ENCODE measurements around the gene TCTN1. TPM values are rescaled to one million over a fixed set of nuclear protein-coding genes. Genes with fewer than 3 reads are reported as not detected.

TCTN1 gene
- total RNA-seq: 18.1 and 23.6 TPM in 2 replicates

GRCh38 chr12:110613771-110614684 is at the start of gene TCTN1:
Gene TCTN1 (plus strand): TSS chr12:110614129. CDS start chr12:110614183, 54 bp downstream.

GRCh38 chr12:110583137-110584059 is 30.5 kb upstream of the TCTN1 start, which contains the start of gene PPTC7:
Gene PPTC7 (minus strand): TSS chr12:110583318. CDS start chr12:110583031, 287 bp downstream.

GRCh38 chr12:110688446-110689280 is 74.7 kb downstream of the TCTN1 start, which contains the start of gene HVCN1:
Gene HVCN1 (minus strand): TSS chr12:110689115. CDS start chr12:110683245, 5,870 bp downstream.

Other genes starting within 250 kb of the TCTN1 start
- gene ANAPC7, start 210.4 kb upstream of the TCTN1 start, total RNA-seq: 34.5 and 52.0 TPM in 2 replicates
- gene ARPC3, start 163.8 kb upstream of the TCTN1 start, total RNA-seq: 88.1 and 183 TPM in 2 replicates
- gene GPN3, start 145.9 kb upstream of the TCTN1 start, total RNA-seq: 10.6 and 12.0 TPM in 2 replicates
- 12.1 and 13.1 TPM in 2 replicates for gene FAM216A, start 145.3 kb upstream of the TCTN1 start, total RNA-seq
- gene VPS29, start 112.0 kb upstream of the TCTN1 start, total RNA-seq: 34.4 and 45.1 TPM in 2 replicates
- 0.47 and 0.69 TPM in 2 replicates for gene RAD9B, start 111.8 kb upstream of the TCTN1 start, total RNA-seq
- 4.9 and 5.4 TPM in 2 replicates for gene PPTC7, start 30.8 kb upstream of the TCTN1 start, total RNA-seq
- 4.7 and 8.8 TPM in 2 replicates for gene HVCN1, start 75.0 kb downstream of the TCTN1 start, total RNA-seq
- gene PPP1CC, start 128.8 kb downstream of the TCTN1 start, total RNA-seq: 45.3 and 92.2 TPM in 2 replicates
- gene CCDC63, start 232.9 kb downstream of the TCTN1 start, total RNA-seq: not detected in 2 replicates

Data from bronchial smooth muscle cell (primary cell).